Activated CD4-positive, alpha-beta T cell treated with anti-CD3 and anti-CD28 coated beads, Interleukin-2, Interleukin-6, amounts not matched to agents 100 ng/mL and 50 ng/mL, durations not matched to agents 16 hours and 8 hours (primary cell): ENCODE results near the gene UBE3D.
"Not testable (repeated sequence)": the region's sequence is repeated elsewhere in the genome, so short reads cannot be mapped to it uniquely, and the experiment has no call there.

ENCODE experiments used
- DNase-seq: peaks from one replicate; pipeline ENCODE4 v3.0.0-alpha.2; 2020

The UBE3D gene

DNA sequence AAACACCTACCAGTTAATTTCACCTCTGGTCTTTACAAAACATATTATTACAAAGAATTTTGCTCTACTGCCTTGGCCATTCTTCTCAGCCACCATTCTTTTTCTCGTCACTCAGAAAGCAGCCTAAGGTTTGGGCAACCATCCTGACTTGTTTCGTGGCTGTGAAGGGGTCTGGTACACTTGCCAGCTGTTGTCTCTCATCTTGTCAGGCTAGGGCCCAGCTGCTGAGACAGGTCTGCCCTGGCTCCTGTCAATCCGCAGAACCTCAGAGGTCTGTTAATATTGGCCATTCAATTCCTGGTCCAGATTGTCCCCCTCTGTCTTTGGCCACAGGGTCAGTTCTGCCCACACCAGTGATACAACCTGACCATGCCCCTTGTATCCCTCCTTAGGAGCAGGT is 197.7 kb downstream of the UBE3D start:
- DNase-seq, result no peak

DNA sequence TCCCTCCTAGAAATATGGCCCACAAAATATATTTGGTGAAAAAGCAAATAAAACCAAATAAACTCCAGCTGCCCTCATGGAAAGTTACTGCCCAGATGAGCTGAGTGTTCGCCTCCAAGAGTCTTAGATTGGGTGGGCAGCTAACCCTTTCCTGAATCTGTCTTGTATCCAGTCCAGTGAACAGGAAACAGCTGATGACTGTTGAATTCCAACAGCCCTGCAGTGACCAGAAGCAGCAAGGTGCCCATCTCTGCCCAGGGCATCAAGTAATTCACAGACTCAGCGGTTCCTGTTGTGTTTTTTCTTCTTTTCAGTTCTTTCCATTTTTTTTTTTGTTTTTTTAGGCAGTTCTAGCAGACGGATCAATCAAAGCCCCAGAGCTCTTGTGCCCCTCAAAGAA is 199.2 kb downstream of the UBE3D start:
- DNase-seq, result no peak

DNA sequence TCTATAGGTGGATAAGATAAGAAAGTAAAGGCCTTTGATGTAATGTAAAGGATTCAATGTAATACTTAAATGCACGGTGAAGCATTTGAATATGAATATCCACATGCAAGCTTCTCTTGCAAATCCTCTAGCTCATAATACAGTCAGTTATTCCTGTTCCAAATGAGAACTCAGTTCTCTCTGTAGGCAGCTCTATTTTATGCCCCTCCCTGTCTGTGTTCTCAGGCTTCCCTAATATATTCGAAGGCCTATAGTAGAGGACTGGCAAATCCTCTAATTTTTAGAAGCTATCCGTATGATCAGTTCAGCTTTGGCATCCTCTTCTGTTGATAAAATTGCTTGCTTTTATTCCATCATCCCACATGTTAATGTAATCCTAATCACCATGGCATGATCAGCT is 200.2 kb downstream of the UBE3D start:
- DNase-seq, result no peak

DNA sequence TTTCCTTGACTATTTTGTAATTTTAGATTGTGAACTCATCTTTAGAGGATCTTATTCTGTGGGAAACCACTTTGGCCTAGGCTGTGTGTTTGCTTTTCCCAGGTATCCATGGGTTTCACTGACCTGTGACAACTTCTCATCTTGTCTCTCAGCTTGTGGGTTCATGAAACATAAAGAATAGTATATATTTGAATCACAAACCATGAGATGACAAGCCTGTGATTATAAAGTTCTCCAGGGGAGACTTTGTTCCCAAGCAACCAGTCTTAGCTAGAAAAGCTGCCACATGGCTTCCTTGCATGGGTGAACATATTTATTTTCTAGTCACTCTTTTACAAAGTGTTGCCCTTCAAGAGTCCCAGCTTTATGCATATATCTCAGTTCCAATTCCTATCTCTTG is 201.9 kb downstream of the UBE3D start:
- no peak for DNase-seq

DNA sequence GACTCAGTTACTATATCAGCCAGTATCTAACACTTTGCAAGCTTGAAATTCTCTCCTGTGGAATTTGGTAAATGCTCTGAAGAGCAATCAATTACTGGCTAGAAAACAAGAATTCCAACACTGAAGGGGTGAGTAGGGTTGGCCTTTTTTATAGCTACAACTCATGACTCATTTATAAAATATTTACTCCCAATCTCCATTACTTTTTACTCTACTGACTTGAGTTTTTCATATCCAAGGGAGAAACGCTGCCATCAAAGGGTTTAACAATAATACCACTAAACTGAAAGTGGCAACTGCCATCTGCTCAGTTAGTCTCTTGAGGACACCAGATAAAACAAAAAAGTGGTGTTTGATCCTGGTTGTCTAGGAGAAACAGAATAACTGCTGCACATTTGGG is 203.1 kb downstream of the UBE3D start:
- DNase-seq, result no peak

DNA sequence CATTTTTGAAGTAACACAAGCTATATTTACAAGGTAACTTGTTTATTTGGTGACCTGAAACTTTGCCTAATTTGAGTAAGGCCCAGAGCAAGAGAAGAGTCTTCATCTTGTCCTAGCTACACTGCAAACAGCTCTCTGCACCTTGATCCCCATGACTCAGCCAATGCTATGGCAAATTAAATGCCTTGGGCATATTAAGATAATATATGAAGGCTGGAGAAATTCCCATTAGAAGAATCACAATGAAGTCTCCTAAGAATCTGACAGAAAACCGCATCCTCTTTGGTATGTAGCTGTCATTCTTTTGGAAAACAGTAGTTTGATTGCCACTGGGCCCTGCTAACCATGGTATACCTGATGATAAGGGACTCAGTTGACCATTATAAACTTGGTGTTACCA is 204.5 kb downstream of the UBE3D start:
- DNase-seq, result no peak

DNA sequence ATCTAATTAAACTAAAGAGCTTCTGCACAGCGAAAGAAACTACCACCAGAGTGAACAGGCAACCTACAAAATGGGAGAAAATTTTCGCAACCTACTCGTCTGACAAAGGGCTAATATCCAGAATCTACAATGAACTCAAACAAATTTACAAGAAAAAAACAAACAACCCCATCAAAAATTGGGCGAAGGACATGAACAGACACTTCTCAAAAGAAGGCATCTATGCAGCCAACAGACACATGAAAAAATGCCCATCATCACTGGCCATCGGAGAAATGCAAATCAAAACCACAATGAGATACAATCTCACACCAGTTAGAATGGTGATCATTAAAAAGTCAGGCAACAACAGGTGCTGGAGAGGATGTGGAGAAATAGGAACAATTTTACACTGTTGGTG is 209.6 kb downstream of the UBE3D start:
- DNase-seq, result not testable (repeated sequence)

DNA sequence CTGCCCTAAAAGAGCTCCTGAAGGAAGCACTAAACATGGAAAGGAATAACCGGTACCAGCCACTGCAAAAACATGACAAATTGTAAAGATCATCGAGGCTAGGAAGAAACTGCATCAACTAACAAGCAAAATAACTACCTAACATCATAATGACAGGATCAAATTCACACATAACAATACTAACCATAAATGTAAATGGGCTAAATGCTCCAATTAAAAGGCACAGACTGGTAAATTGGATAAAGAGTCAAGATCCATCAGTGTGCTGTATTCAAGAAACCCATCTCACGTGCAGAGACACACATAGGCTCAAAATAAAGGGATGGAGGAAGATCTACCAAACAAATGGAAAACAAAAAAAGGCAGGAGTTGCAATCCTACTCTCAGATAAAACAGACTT is 212.7 kb downstream of the UBE3D start:
- DNase-seq, result not testable (repeated sequence)

DNA sequence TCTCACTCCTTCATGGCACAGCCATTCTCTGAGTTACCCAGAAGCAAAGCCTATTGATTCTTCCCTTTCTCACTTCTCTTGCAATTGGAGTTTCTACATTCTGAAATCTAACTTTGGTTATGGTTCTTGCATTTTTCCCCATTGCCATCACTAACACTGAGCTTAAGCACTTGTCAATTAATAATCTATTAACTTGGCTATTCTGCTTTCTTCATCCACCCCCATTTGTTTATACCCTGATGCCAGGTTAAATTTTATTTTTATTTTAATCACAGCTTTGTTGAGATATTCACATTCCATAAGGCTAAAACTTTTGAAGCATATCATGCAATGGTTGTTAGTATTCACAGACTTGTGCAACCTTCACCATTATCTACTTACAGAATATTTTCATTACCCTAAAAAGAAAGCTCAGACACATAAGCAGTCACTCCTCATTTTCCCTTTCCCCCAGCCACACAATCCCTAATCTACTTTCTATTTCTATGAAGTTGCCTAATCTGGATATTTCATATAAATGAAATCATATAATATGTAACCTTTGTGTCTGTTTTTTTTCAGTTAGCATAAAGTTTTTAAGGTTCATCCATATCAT is 222.3 kb downstream of the UBE3D start:
- DNase-seq, result no peak

DNA sequence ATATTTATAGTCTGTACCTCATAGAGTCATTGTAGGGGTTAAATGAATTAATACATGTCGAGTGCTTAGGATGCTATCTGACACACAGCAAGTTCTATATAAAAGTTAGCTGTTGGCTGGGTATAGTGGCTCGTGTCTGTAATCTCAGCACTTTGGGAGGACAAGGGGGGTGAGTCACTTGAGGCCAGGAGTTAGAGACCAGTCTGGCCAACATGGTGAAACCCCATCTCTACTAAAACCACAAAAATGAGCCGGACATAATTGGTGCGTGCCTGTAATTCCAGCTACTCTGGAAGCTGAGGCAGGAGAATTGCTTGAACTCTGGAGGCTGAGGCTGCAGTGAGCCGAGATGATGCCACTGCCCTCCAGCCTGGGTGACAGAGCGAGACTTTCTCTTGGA is 222.9 kb downstream of the UBE3D start:
- no peak for DNase-seq
